Erythroblast (primary cell): ENCODE measurements around the gene MIPOL1.
"Not testable (repeated sequence)": the region's sequence is repeated elsewhere in the genome, so short reads cannot be mapped to it uniquely, and the experiment has no call there.

Experiments
- DNase-seq, 2 experiments: peaks; one replicate each; lab custom pipeline; 2025; lab: John Stamatoyannopoulos, UW
- GATA1 ChIP-seq: IDR thresholded peaks from 2 replicates; pipeline ENCODE4 v1.6.1; 2011; ENCODE audit warnings: low read depth, mild to moderate bottlenecking, control low read depth, low read length, moderate library complexity
- POLR2A ChIP-seq: IDR thresholded peaks from 2 replicates; pipeline ENCODE4 v1.6.1; 2011; ENCODE audit warnings: mild to moderate bottlenecking, low read length

The MIPOL1 gene

GRCh38 chr14:37197421-37198272, at the start of gene MIPOL1:
TSS of gene MIPOL1 (plus strand) at chr14:37197937. CDS start at chr14:37247889, 49,952 bp downstream.
- peak; percentile 88 to 92 for DNase-seq
- TF ChIP-seq POLR2A (peak; percentile 69), GATA1 (no peak)

GRCh38 chr14:37150414-37150813, 47.3 kb upstream of the MIPOL1 start:
- peak; percentile 70 to 74 for DNase-seq

GRCh38 chr14:37153005-37153404, 44.7 kb upstream of the MIPOL1 start:
- peak in 1 of 2 experiments; percentile 17 for DNase-seq
- TF ChIP-seq GATA1 (no peak), POLR2A (no peak)

More at GRCh38 chr14:37150414-37150813, 47.3 kb upstream of the MIPOL1 start:
- no peak for TF ChIP-seq GATA1
- TF ChIP-seq POLR2A, result no peak

GRCh38 chr14:37153483-37153882, 44.3 kb upstream of the MIPOL1 start:
- no peak for TF ChIP-seq POLR2A
- TF ChIP-seq GATA1, result no peak
- no peak for DNase-seq

- TF ChIP-seq GATA1 (no peak), POLR2A (no peak)
- no peak for DNase-seq
These were observed 39.8 kb upstream of the MIPOL1 start for GRCh38 chr14:37157987-37158386.

GRCh38 chr14:37162307-37162706, 35.4 kb upstream of the MIPOL1 start:
- not testable (repeated sequence) for DNase-seq

- TF ChIP-seq POLR2A (no peak), GATA1 (no peak)
These were observed 31.9 kb upstream of the MIPOL1 start for GRCh38 chr14:37165794-37166193.

GRCh38 chr14:37167151-37168047, 30.3 kb upstream of the MIPOL1 start:
- DNase-seq, result peak; percentile 83 to 87
- TF ChIP-seq GATA1, result no peak
- TF ChIP-seq POLR2A, result peak; percentile 13

More at GRCh38 chr14:37165794-37166193, 31.9 kb upstream of the MIPOL1 start:
- DNase-seq, result no peak

GRCh38 chr14:37168721-37169120, 29.0 kb upstream of the MIPOL1 start:
- TF ChIP-seq POLR2A (peak; percentile 83), GATA1 (peak; percentile 68)
- DNase-seq, result peak; percentile 97 to 99

- DNase-seq, result peak; percentile 29 to 36
- no peak for TF ChIP-seq GATA1
- TF ChIP-seq POLR2A, result no peak
These were observed 27.5 kb upstream of the MIPOL1 start for GRCh38 chr14:37170237-37170636.

- DNase-seq, result peak; percentile 55 to 60
- TF ChIP-seq POLR2A, result no peak
These were observed 26.7 kb upstream of the MIPOL1 start for GRCh38 chr14:37170993-37171392.

GRCh38 chr14:37171678-37172023, 26.1 kb upstream of the MIPOL1 start:
- DNase-seq, result no peak
- TF ChIP-seq POLR2A, result no peak
- TF ChIP-seq GATA1, result no peak

- DNase-seq, result peak; percentile 92 to 95
- TF ChIP-seq GATA1, result no peak
- peak; percentile 90 for TF ChIP-seq POLR2A
These were observed 25.5 kb upstream of the MIPOL1 start, which contains the start of gene SLC25A21 for GRCh38 chr14:37172024-37172869. TSS of gene SLC25A21 (minus strand) at chr14:37172606.
